WTC11 (cell line): ENCODE data around the gene KCNIP4.

Experiments
- ATF3 ChIP-seq: sonication (generic); formaldehyde crosslinking; conservative IDR thresholded peaks from 2 replicates; pipeline ENCODE4 v1.8.1; 2022; ENCODE audit warnings: mild to moderate bottlenecking, missing genetic modification reagents
- ATF6 ChIP-seq: sonication (generic); formaldehyde crosslinking; IDR thresholded peaks from 2 replicates; pipeline ENCODE4 v1.8.1; 2023; ENCODE audit warnings: mild to moderate bottlenecking, missing genetic modification reagents
- CTCF ChIP-seq: fragments of 200-600 bp; IDR thresholded peaks from 2 replicates; pipeline ENCODE4 v1.8.0; 2022; ENCODE audit warnings: antibody characterized with exemption
- ERG ChIP-seq: fragments of 250-450 bp; sonication (Bioruptor Pico); IDR thresholded peaks from 2 replicates; pipeline ENCODE4 v1.8.0; 2021; ENCODE audit warnings: mild to moderate bottlenecking
- MLX ChIP-seq: sonication (generic); formaldehyde crosslinking; IDR thresholded peaks from 2 replicates; pipeline ENCODE4 v1.8.1; 2023; ENCODE audit warnings: mild to moderate bottlenecking, missing genetic modification reagents, moderate library complexity
- PREB ChIP-seq: sonication (generic); formaldehyde crosslinking; IDR thresholded peaks from 2 replicates; pipeline ENCODE4 v1.8.1; 2022; ENCODE audit warnings: mild to moderate bottlenecking, missing genetic modification reagents, moderate library complexity, borderline replicate concordance
- SP1 ChIP-seq: sonication (generic); formaldehyde crosslinking; conservative IDR thresholded peaks from 2 replicates; pipeline ENCODE4 v1.8.1; 2022; ENCODE audit warnings: missing genetic modification reagents
- USF2 ChIP-seq: sonication (generic); formaldehyde crosslinking; IDR thresholded peaks from 2 replicates; pipeline ENCODE4 v1.8.1; 2023; ENCODE audit warnings: mild to moderate bottlenecking, missing genetic modification reagents, moderate library complexity
- ZNF512 ChIP-seq: sonication (generic); formaldehyde crosslinking; IDR thresholded peaks from 2 replicates; pipeline ENCODE4 v1.8.1; 2022; ENCODE audit warnings: missing genetic modification reagents, borderline replicate concordance

DNA sequence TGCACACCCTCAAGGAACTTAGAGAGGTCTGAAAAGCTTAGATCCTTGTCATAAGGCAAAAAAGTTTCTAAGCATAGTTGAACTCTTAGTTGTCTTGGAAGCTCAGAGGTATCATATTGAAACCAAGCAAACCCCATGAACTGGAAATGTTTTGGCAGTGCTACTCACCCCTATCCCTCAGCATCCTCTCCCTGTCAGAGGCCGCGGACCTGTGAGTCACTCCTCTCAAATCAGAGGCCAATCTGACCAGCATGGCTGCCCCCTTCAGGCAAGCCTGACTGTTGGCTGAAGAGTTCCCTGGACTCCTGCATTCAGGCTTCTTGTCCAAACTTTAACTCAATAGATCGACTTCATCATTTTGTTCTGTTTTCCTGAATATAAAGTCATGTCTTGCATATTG is 69.4 kb downstream of the KCNIP4 start:
- TF ChIP-seq ERG (CRISPR knock-in tag), result no peak
- TF ChIP-seq CTCF, result no peak
- no peak for TF ChIP-seq ZNF512 (CRISPR knock-in tag)
- TF ChIP-seq SP1, result no peak
- no peak for TF ChIP-seq ATF6 (CRISPR knock-in tag)
- no peak for TF ChIP-seq MLX (CRISPR knock-in tag)
- TF ChIP-seq USF2 (CRISPR knock-in tag), result no peak
- no peak for TF ChIP-seq PREB
- no peak for TF ChIP-seq ATF3
